Chondrocyte (in vitro differentiated cells): ENCODE results near the gene BNC2. TPM values are rescaled to one million over a fixed set of nuclear protein-coding genes. Genes with fewer than 3 reads are reported as not detected.
A peak's percentile ranks its signal among the peaks of the same experiment; 100 is the strongest.

ENCODE experiments used
- DNase-seq: peaks from one replicate; pipeline ENCODE4 v3.0.0; 2021; ENCODE audit warnings: mixed read lengths, low spot score
- H3K27ac Mint-ChIP-seq: one replicate; pipeline ENCODE4 v1.8.0; 2021; ENCODE audit warnings: mild to moderate bottlenecking, moderate library complexity, mixed read lengths; ENCODE audit not compliant: unreplicated experiment
- H3K27me3 Mint-ChIP-seq: 2 replicates; pipeline ENCODE4 v1.8.0; 2021; ENCODE audit warnings: low read depth, mixed read lengths
- H3K36me3 Mint-ChIP-seq: 2 replicates; pipeline ENCODE4 v1.8.0; 2021; ENCODE audit warnings: low read depth, mixed read lengths
- H3K4me1 Mint-ChIP-seq: 2 replicates; pipeline ENCODE4 v1.8.0; 2021; ENCODE audit warnings: low read depth, mild to moderate bottlenecking, mixed read lengths
- H3K4me3 Mint-ChIP-seq: one replicate; pipeline ENCODE4 v1.8.0; 2021; ENCODE audit warnings: mild to moderate bottlenecking, moderate library complexity, mixed read lengths; ENCODE audit not compliant: unreplicated experiment
- H3K9me3 Mint-ChIP-seq: 2 replicates; pipeline ENCODE4 v1.8.0; 2021; ENCODE audit warnings: low read depth, mixed read lengths
- CTCF ChIP-seq: fragments of 200-600 bp; sonication (generic); IDR thresholded peaks from 2 replicates; pipeline ENCODE4 v1.5.0; 2021; ENCODE audit warnings: antibody characterized with exemption, mild to moderate bottlenecking, moderate library complexity
- total RNA-seq: library from RNA; stranded (reverse); gene quantifications from 3 replicates; pipeline ENCODE4 v1.2.1, GENCODE V29; 2021

Gene BNC2
- total RNA-seq, 1 donor from 2014 or later = 17.8 TPM

DNA sequence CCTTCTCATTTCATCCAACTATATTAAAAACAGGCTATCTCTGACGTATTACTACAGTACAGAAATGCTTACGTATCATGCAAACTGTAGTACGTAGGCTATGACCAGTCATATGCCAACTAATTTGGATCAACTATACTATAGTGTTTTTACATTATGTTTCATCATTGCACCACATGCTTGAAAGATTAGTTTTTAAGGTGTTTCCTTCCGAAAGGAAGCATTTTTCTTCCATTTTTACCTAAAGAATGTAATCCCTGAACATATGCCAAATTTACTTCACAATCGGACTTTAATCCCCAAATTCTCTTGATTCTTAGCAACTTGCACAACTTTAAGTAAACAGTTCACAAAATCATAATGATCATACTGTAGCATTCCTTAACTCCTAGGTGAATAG lies 153.9 kb downstream of the BNC2 start:
- Mint-ChIP-seq H3K27me3 (no peaks in the 10 kb centered on the region), H3K9me3 (no peaks in the 10 kb centered on the region), H3K4me1 (peaks cover 31% of the 10 kb centered on the region), H3K4me3 (no peak overlapping the region), H3K36me3 (no peaks in the 10 kb centered on the region), H3K27ac (no peak overlapping the region)
- no peak for TF ChIP-seq CTCF
- no peak for DNase-seq

DNA sequence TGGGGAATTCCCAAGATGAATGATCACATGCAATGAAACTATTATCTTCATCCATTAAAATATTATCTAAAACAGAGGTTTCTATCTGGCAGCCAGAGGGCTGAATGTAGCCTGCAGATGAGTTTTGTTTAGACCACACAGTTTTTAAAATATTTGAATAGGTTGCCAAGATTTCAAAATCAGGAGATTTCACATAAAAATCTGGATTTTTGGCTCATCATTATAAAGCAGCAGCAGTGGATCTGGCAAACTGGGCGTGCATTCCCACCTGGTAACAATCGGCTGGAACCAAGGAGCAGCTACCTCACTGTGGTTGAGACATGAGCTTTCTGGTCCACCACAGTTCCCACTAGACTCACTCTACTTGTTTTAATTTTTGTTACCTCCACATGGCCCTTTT lies 155.1 kb downstream of the BNC2 start:
- Mint-ChIP-seq H3K4me3 (no peak overlapping the region), H3K4me1 (peaks cover 19% of the 10 kb centered on the region), H3K36me3 (no peaks in the 10 kb centered on the region), H3K9me3 (no peaks in the 10 kb centered on the region), H3K27ac (no peak overlapping the region), H3K27me3 (no peaks in the 10 kb centered on the region)
- TF ChIP-seq CTCF = no peak
- DNase-seq = no peak

DNA sequence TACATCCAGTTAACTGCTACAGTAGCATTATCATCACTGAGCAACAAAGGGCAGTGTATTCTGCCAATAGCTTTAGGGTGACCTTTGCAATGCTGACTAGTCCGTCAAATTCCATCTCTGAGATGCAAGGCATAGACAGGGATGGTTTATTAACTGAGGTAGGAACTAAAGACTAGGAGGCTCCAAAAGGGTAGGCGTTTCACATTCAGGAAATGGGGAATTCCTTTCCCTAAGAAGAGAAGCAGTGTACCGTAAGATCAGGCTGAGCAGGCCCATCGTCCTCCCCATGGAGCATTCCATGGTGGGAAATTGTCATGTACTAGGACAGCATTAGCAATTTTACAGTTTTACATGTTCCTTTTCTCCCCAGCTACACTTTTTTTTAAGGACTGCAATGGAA lies 157.7 kb downstream of the BNC2 start:
- H3K9me3 Mint-ChIP-seq = no peaks in the 10 kb centered on the region
- DNase-seq = no peak
- no peaks in the 10 kb centered on the region for H3K36me3 Mint-ChIP-seq
- H3K27ac Mint-ChIP-seq = no peak overlapping the region
- no peak for TF ChIP-seq CTCF
- peaks cover 21% of the 10 kb centered on the region for H3K4me1 Mint-ChIP-seq
- no peaks in the 10 kb centered on the region for H3K27me3 Mint-ChIP-seq
- no peak overlapping the region for H3K4me3 Mint-ChIP-seq

DNA sequence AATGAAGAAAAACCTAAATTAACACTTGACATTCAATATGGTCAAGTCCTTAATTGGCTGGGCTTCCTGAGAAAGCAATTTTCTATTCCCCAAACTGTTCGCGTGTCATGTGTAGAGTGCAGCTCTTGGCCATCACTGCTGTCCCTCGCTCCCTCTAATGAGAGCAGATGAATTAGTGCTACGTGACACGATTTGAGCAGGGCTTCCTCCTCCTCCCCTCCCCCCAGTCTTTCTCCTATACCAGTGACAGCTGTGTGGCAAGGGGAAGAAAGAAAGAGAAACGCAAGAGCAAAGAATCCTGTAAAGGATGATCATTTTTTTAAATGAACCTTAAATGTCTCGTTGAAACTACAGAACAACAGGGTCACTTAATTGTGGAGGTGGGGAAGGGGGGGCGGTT lies 159.6 kb downstream of the BNC2 start:
- no peaks in the 10 kb centered on the region for H3K27me3 Mint-ChIP-seq
- no peaks in the 10 kb centered on the region for H3K36me3 Mint-ChIP-seq
- H3K4me3 Mint-ChIP-seq = no peak overlapping the region
- TF ChIP-seq CTCF = no peak
- peaks cover 28% of the 10 kb centered on the region for H3K4me1 Mint-ChIP-seq
- no peaks in the 10 kb centered on the region for H3K9me3 Mint-ChIP-seq
- DNase-seq = no peak
- H3K27ac Mint-ChIP-seq = peak overlapping the region; percentile 17

DNA sequence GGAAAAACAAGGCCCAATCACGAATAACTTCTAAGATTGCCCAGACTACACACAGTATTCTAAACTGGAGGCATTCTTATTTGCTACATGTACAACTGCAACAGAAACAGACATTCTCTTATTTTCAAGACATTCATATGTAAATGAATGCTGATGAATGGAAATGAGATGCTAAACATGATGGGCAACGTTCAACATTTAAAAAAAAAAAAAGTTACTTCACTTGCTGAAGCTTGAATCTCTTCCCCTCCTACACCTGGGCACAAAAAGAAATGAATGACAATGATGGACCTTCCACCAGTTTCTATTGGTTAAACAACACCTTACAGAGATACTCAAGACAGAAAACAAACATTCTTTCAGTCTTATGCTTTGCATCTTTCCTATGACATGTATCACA lies 160.5 kb downstream of the BNC2 start:
- no peak overlapping the region for H3K27ac Mint-ChIP-seq

More for the DNA sequence above, 160.5 kb downstream of the BNC2 start:
- TF ChIP-seq CTCF = no peak
- Mint-ChIP-seq H3K4me1 (peaks cover 35% of the 10 kb centered on the region), H3K9me3 (no peaks in the 10 kb centered on the region), H3K36me3 (no peaks in the 10 kb centered on the region), H3K4me3 (no peak overlapping the region), H3K27me3 (no peaks in the 10 kb centered on the region)
- DNase-seq = no peak
